Gastroesophageal sphincter (tissue), 4 donors: ENCODE measurements around the gene HAUS6. TPM values are rescaled to one million over a fixed set of nuclear protein-coding genes. Genes with fewer than 3 reads are reported as not detected.
A peak's percentile ranks its signal among the peaks of the same experiment; 100 is the strongest.

Source experiments
- ATAC-seq: fragments of 150-250 bp; one replicate; pipeline ENCODE4 v1.9.1; 2016; ENCODE audit warnings: mild to moderate bottlenecking, moderate library complexity
- H3K27ac ChIP-seq, 4 donors: fragments of 200-600 bp; sonication (generic) in 3 of 4; 1 replicate in 3 of 4; 2 replicates in 1 of 4; pipeline ENCODE4 v1.5.1; 2016 to 2019
- H3K27me3 ChIP-seq: fragments of 200-600 bp; sonication (generic); one replicate; pipeline ENCODE4 v1.5.1; 2019
- H3K36me3 ChIP-seq, 2 donors: fragments of 200-600 bp; sonication (generic); one replicate each; pipeline ENCODE4 v1.5.1; 2019; ENCODE audit warnings: control low read depth in 1 of 2
- H3K4me1 ChIP-seq, 3 donors: fragments of 200-600 bp; sonication (generic); 1 replicate in 2 of 3; 2 replicates in 1 of 3; pipeline ENCODE4 v1.5.1; 2016 to 2019; ENCODE audit warnings: control low read depth in 2 of 3
- H3K4me3 ChIP-seq, 2 donors: fragments of 200-600 bp; sonication (generic); one replicate each; pipeline ENCODE4 v1.5.1; 2019; ENCODE audit warnings: mild to moderate bottlenecking in 1 of 2, moderate library complexity in 1 of 2
- H3K9me3 ChIP-seq, 3 donors: fragments of 200-600 bp; sonication (generic); one replicate each; pipeline ENCODE4 v1.5.1; 2017 to 2019; ENCODE audit warnings: control low read depth in 2 of 3
- EP300 ChIP-seq: sonication (generic); formaldehyde crosslinking; IDR thresholded peaks from one replicate; pipeline ENCODE4 v1.6.1; 2017; ENCODE audit warnings: antibody characterized with exemption, mild to moderate bottlenecking
- POLR2A ChIP-seq, 2 donors: fragments of 450-650 bp; IDR thresholded peaks; one replicate each; pipeline ENCODE4 v1.6.1; 2017; ENCODE audit warnings: antibody characterized with exemption in 2 of 2, mild to moderate bottlenecking in 2 of 2, moderate library complexity in 1 of 2
- POLR2AphosphoS5 ChIP-seq: sonication (generic); formaldehyde crosslinking; IDR thresholded peaks from one replicate; pipeline ENCODE4 v1.6.1; 2017; ENCODE audit warnings: antibody characterized with exemption
- WGBS, 2 donors: methylation state at CpG; one replicate each; pipeline ENCODE4 v1.1.5; 2018; ENCODE audit warnings: low coverage in 1 of 2; 5-methylcytosine and 5-hydroxymethylcytosine counted together
- total RNA-seq, 4 donors: library from RNA; depleted of rRNA; stranded (reverse); fragments of >200 nt; gene quantifications; one replicate each; pipeline ENCODE4 v1.1.0, GENCODE V29; 2016
- TF ChIP-seq, protein P1 (sequence below), 4 experiments: fragments of 200-600 bp in 2 of 4; fragments of 450-650 bp in 2 of 4; sonication (generic) in 1 of 4; IDR thresholded peaks; one replicate each; pipeline ENCODE4 v1.5.1; 2017 to 2019; ENCODE audit warnings: antibody characterized with exemption in 4 of 4, mild to moderate bottlenecking in 2 of 4, moderate library complexity in 2 of 4

Gene HAUS6
- total RNA-seq, 4 donors from 2014 or later = 7.3 to 16.5 (median 9.8) TPM

GRCh38 chr9:19119801-19120440 lies 17.2 kb upstream of the HAUS6 start:
- TF ChIP-seq POLR2A (IDR thresholded peaks at IDR 0.05) (no peak), EP300 (no peak), POLR2AphosphoS5 (no peak)
- H3K9me3 ChIP-seq = no peaks in the 10 kb centered on the region
- no peak overlapping the region for H3K4me3 ChIP-seq
- ATAC-seq = no peak
- peaks cover 0 to 17% (median 0%) of the 10 kb centered on the region in 3 donors for H3K4me1 ChIP-seq
- WGBS, 2 donors = 65 to 80% methylated on average over 2 to 7 of the region's 7 CpGs
- peak overlapping the region in 1 of 4 donors; percentile 4 for H3K27ac ChIP-seq
- H3K36me3 ChIP-seq = peaks cover 0 to 90% of the 10 kb centered on the region in 2 donors
- no peaks in the 10 kb centered on the region for H3K27me3 ChIP-seq

- H3K36me3 ChIP-seq = peaks cover 0 to 97% of the 10 kb centered on the region in 2 donors
Measured at GRCh38 chr9:19119246-19119645, 16.5 kb upstream of the HAUS6 start.

DNA sequence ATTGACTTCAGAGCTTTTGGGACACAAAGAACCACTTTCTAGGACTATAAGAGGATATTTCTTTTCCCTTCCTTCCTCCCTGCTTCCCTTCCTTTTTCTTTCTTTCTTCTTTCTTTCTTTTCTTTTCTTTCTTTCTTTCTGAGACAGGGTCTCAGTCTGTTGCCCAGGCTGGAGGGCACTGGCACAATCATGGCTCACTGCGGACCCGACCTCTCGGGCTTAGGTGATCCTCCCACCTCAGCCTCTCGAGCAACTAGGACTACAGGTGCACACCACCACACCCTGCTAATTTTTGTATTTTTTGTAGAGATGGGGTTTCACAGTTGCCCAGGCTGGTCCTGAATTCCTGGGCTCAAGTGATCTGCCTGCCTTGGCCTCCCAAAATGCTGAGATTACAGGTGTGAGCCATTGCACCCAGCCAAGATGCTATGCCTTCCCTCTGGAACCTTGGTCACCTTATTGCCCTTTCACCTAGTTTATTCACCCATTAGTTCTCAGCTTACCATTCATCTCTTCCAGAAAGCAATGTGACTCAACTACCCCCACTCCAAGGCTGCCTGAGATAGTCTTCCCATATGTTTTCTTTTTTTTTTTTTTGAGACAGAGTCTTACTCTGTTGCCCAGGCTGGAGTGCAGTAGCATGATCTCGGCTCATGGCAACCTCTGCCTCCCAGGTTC lies 14.5 kb upstream of the HAUS6 start:
- Histone ChIP-seq H3K9me3 (no peaks in the 10 kb centered on the region), H3K27ac (no peak overlapping the region), H3K27me3 (no peaks in the 10 kb centered on the region), H3K36me3 (peaks cover 0 to 83% of the 10 kb centered on the region in 2 donors), H3K4me1 (peaks cover 0 to 7% (median 0%) of the 10 kb centered on the region in 3 donors), H3K4me3 (no peak overlapping the region)
- no peak for ATAC-seq
- TF ChIP-seq EP300 (no peak), POLR2A (IDR thresholded peaks at IDR 0.05) (no peak), POLR2AphosphoS5 (no peak)
- TF ChIP-seq, protein P1, sequence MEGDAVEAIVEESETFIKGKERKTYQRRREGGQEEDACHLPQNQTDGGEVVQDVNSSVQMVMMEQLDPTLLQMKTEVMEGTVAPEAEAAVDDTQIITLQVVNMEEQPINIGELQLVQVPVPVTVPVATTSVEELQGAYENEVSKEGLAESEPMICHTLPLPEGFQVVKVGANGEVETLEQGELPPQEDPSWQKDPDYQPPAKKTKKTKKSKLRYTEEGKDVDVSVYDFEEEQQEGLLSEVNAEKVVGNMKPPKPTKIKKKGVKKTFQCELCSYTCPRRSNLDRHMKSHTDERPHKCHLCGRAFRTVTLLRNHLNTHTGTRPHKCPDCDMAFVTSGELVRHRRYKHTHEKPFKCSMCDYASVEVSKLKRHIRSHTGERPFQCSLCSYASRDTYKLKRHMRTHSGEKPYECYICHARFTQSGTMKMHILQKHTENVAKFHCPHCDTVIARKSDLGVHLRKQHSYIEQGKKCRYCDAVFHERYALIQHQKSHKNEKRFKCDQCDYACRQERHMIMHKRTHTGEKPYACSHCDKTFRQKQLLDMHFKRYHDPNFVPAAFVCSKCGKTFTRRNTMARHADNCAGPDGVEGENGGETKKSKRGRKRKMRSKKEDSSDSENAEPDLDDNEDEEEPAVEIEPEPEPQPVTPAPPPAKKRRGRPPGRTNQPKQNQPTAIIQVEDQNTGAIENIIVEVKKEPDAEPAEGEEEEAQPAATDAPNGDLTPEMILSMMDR (IDR thresholded peaks at IDR 0.05) = no peak
- WGBS, 2 donors = 80 to 91% methylated on average over 1 to 5 of the region's 5 CpGs

More at GRCh38 chr9:19119246-19119645, 16.5 kb upstream of the HAUS6 start:
- Histone ChIP-seq H3K4me1 (peaks cover 0 to 12% (median 0%) of the 10 kb centered on the region in 3 donors), H3K4me3 (no peak overlapping the region), H3K9me3 (no peaks in the 10 kb centered on the region), H3K27ac (peak overlapping the region in 2 of 4 donors; percentile 4 to 25), H3K27me3 (no peaks in the 10 kb centered on the region)
- 62 to 63% methylated on average over 3 of the region's 3 CpGs for WGBS, 2 donors
- ATAC-seq = no peak
- TF ChIP-seq POLR2AphosphoS5 (no peak), EP300 (no peak)
- TF ChIP-seq, protein P1 (IDR thresholded peaks at IDR 0.05) = no peak

DNA sequence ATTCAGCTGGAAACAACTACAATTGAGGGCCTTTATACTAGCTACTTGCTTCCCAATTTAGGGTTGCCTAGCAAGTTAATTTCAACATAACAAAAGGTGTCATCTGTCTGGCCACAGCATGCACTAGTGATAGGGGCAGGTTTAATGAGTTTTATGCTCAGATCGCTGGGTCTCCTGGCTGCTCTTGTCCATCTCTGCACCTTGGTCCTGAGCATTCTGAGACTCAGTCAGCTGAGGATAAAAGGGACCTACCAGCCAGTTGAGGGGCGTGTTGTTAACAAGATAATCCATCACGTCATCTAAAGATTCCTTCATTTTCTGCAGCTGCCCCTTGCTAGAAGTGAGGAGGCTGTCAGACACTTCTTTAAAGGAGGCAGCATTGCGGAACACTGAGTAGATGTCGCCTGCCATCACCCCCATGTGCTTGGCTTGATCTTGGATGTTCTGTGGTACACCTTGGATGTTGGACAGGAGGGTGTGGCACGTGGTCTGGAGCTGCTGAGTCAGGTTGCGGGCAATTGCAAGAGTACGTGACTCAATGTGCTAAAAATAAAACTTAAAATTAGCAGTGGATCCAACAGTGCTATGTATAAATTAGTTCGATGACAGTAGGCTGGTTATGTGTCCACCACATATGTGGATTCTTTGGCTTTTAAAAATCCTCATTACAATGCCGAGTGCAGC lies 13.5 kb upstream of the HAUS6 start:
- Histone ChIP-seq H3K4me3 (no peak overlapping the region), H3K27ac (no peak overlapping the region), H3K27me3 (no peaks in the 10 kb centered on the region), H3K9me3 (no peaks in the 10 kb centered on the region), H3K36me3 (peaks cover 0 to 73% of the 10 kb centered on the region in 2 donors), H3K4me1 (peaks cover 0 to 7% (median 0%) of the 10 kb centered on the region in 3 donors)
- no peak for TF ChIP-seq EP300
- peak; percentile 36 for TF ChIP-seq POLR2AphosphoS5
- WGBS, 2 donors = 74 to 76% methylated on average over 7 to 9 of the region's 10 CpGs
- ATAC-seq = peak; percentile 32

DNA sequence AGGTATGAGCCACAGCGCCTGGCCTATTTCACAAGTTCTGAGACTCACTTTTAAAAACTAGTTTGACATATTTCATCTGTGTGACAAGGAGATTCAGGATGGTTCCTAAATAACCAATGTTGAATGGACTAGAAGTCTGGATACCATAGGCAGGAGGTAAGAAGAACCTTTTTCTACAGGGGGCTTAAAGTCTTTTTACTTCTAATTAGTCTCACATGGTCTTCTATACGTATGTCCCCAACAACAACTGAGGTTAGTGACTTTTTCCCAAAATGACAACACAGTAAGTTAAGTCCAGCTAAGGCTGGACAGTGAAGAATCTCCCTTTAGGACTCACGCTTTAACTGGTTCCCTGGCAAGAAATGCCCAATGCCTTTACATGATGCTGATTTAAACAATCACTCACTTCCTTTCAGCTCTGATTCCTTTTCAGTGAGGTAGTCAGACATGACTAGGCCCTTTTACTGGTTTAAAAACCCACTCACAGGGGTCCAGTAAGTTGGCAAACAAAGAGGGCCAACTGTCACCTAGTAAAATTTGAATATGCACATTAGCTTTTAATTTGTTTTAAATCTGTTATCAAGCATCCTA lies 12.1 kb upstream of the HAUS6 start:
- Histone ChIP-seq H3K27ac (no peak overlapping the region), H3K27me3 (no peaks in the 10 kb centered on the region), H3K9me3 (no peaks in the 10 kb centered on the region), H3K4me3 (no peak overlapping the region), H3K4me1 (peaks cover 0 to 7% (median 0%) of the 10 kb centered on the region in 3 donors), H3K36me3 (peaks cover 0 to 59% of the 10 kb centered on the region in 2 donors)
- WGBS, 2 donors = 86 to 96% methylated on average over 1 to 3 of the region's 3 CpGs
- no peak for TF ChIP-seq POLR2A (IDR thresholded peaks at IDR 0.05)
- no peak for TF ChIP-seq EP300
- TF ChIP-seq POLR2AphosphoS5 = no peak
- TF ChIP-seq, protein P1 (IDR thresholded peaks at IDR 0.05) = no peak
- ATAC-seq = no peak
